Hematopoietic multipotent progenitor cell treated with erythropoietin and hydrocortisone succinate and interleukin-3 and kit ligand, for 6 days (in vitro differentiated cells): ENCODE results near the gene AAK1.
A peak's percentile ranks its signal among the peaks of the same experiment; 100 is the strongest.
"Not testable (repeated sequence)": the region's sequence is repeated elsewhere in the genome, so short reads cannot be mapped to it uniquely, and the experiment has no call there.

Experiments used
- DNase-seq: peaks from one replicate; pipeline ENCODE4 v3.0.0-alpha.2; 2015

AAK1 gene

GRCh38 chr2:69624131-69624530 is 19.4 kb downstream of the AAK1 start:
- peak; percentile 38 for DNase-seq

DNA sequence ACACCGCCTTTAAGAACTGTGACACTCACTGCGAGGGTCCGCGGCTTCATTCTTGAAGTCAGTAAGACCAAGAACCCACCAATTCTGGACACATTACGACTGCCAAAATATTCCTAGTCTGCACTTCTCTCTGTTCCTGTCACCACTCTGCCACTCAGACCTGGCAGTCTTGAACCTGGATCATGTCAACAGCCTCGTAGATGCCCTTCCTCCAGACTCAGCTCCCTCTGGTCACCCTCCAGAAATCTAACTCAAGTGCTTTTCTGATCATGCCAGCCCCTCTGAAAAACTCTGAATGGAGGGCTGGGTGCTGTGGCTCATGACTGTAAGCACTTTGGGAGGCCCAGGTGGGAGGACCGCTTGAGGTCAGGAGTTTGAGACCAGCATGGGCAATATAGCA is 20.3 kb downstream of the AAK1 start:
- no peak for DNase-seq

DNA sequence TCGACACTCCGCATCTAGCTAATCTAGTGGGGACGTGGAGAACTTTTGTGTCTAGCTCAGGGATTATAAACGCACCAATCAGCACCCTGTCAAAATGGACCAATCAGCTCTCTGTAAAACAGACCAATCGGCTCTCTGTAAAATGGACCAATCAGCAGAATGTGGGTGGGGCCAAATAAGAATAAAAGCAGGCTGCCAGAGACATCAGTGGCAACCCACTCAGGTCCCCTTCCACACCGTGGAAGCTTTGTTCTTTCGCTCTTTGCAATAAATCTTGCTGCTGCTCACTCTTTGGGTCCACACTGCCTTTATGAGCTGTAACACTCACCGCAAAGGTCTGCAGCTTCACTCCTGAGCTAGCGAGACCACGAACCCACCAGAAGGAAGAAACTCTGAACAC is 20.7 kb downstream of the AAK1 start:
- not testable (repeated sequence) for DNase-seq

DNA sequence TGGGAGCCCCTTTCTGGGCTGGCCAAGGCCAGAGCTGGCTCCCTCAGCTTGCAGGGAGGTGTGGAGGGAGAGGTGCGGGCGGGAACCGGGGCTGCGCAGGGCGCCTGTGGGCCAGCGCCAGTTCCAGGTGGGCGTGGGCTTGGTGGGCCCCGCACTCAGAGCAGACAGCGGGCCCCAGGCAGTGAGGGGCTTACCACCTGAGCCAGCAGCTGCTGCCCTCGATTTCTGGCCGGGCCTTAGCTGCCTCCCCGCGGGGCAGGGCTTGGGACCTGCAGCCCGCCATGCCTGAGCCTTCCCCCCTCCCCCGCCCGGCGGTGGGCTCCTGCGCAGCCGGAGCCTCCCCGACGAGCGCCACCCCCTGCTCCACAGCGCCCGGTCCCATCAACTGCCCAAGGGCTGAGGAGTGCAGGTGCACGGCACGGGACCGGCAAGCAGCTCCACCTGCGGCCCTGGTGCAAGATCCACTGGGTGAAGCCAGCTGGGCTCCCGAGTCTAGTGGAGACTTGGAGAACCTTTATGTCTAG is 21.5 kb downstream of the AAK1 start:
- DNase-seq = not testable (repeated sequence)

DNA sequence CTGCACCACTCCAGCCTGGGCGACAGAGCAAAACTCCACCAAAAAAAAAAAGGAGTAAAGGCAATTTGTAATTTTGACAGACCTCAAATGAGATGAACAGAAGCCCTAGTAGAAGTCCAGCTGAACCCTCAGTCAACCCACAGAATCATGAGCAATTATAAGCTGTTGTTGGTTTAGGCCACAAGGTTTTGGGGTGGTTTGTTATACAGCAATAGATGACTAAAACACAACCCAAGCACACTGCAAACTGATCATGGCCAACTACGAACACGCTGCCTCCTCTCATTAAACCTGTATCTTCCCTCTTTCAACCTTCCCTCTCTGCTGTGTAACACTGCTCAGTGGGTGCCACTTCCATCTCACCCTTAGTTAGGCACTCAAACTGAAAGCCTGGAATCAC is 22.1 kb downstream of the AAK1 start:
- DNase-seq = no peak

DNA sequence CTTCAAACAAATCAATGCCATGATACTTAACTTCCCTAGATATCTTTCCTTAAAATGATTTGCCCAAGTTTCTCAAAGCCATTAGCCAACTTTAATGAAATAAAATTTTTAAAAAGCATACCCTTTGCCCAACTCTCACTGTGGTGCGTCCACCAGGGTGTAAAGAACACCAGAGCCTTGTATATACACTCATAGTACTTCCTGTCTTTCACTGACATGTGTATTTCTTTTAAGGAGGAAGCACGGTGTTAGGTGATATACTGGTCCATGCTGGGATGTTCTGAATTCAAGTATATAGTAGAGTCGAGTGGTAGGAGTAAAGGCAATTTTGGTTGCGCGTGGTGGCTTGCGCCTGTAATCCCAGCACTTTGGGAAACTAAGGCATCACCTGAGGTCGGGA is 22.7 kb downstream of the AAK1 start:
- DNase-seq = no peak

GRCh38 chr2:69619725-69620124 is 23.8 kb downstream of the AAK1 start:
- DNase-seq = peak; percentile 28

DNA sequence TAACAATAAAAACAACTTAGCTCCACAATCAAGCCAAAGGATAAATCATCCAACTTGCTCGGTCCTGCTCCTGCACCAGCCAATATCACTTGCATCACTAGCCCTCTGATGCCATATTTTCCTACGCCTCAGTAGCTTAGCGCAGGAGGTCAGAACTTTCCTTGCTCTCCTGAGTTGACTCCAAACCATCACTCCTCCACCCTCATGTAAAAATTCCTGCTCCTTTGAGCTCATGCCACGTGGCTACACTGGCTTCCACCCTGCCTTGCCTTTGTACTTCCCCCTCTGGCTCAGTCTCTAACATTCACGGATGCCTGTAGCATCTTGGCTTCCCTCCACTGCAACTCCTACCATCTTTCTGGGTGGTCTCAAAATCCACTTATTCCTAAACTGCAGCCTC is 25.2 kb downstream of the AAK1 start:
- DNase-seq = no peak

- DNase-seq = no peak
Observed at GRCh38 chr2:69617744-69618143, 25.8 kb downstream of the AAK1 start.

GRCh38 chr2:69616755-69617154 is 26.8 kb downstream of the AAK1 start:
- DNase-seq = no peak

DNA sequence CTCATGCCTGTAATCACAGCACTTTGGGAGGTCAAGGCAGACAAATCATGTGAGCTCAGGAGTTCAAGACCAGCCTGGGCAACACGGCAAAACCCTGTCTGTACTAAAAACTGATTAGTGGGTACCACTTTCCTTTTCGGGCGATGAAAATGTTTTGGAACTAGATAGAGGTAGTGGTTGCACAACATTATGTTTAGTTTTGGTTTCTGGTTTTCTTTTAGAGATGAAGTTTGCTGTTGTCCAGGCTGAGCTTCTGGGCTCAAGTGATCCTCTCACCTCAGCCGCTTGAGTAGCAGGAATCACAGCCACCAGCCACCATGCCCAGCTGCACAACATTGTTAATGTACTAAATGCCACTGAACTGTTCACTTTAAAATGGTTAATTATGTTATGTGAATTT is 27.6 kb downstream of the AAK1 start:
- no peak for DNase-seq

DNA sequence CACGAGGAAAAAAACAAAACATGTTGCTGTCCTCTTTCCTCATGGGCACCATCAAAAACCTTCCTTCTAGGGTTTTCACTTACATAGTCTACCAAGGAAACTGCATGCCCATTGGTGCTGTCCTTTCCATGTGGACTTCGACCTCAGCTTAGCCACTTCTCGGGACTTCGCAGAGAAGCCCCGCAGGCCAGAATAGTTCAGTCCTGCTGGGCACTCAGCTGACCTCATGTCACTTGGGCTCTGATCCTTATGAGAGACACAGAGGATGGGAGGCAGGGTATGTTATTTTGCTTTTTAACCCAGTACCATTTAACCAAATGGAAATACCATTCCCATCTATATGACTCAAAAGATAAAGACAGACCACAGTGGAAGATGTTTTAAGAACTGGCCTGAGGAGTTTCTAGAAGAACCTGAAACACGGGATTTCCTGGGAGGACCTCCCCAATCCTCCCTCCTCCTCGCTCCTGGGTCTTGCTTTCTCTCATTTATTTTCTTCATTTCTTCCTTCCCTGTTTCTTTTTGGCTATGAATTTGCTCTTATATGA is 28.4 kb downstream of the AAK1 start:
- DNase-seq = no peak

- no peak for DNase-seq
Observed at GRCh38 chr2:69612707-69613106, 30.8 kb downstream of the AAK1 start.

DNA sequence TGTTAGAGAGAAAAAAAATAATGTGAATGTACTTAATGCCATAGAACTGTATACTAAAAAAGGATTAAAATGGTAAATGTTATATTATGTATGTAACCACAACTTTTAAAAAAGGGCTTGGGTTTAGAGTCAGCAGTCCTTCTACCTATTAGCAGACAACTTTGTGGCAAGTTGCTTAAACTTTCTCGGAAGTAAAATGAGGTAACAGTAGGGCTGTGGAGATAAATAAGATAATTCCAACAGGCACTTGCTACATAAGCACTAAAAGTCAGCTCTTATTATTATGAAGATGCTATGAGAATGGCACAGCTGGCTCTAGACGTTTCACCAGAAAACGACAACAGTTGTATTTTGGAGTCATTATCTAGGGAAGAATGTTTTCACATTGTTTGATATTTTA is 31.3 kb downstream of the AAK1 start:
- peak; percentile 72 for DNase-seq

- peak; percentile 40 for DNase-seq
Observed at GRCh38 chr2:69608109-69608508, 35.4 kb downstream of the AAK1 start.

DNA sequence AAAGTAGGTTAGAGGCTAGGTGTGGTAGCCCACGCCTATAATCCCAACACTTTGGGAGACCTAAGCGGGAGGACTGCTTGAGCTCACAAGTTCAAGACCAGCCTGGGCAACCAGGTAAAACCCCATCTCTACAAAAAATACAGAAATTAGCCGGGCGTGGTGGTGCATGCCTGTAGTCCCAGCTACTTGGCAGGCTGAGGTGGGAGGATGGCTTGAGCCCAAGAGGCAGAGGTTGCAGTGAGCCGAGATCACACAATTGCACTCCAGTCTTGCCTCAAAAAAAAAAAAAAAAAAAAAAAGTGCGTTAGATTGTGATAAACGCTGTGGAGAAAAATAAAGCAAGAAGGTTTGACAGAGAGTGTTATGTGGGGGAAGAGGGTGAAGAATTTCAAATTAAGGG is 36.8 kb downstream of the AAK1 start:
- DNase-seq = not testable (repeated sequence)

- no peak for DNase-seq
Observed at GRCh38 chr2:69605284-69605683, 38.3 kb downstream of the AAK1 start.

GRCh38 chr2:69604836-69605235 is 38.7 kb downstream of the AAK1 start:
- no peak for DNase-seq

- peak; percentile 65 for DNase-seq
Observed at GRCh38 chr2:69604026-69604678, 39.4 kb downstream of the AAK1 start.

GRCh38 chr2:69603146-69603743 is 40.3 kb downstream of the AAK1 start:
- peak; percentile 60 for DNase-seq

- peak; percentile 94 for DNase-seq
Observed at GRCh38 chr2:69601179-69601612, 42.3 kb downstream of the AAK1 start.

- DNase-seq = no peak
Observed at GRCh38 chr2:69600425-69600824, 43.1 kb downstream of the AAK1 start.

GRCh38 chr2:69597843-69598610 is 45.5 kb downstream of the AAK1 start:
- no peak for DNase-seq

- DNase-seq = no peak
Observed at GRCh38 chr2:69597105-69597504, 46.4 kb downstream of the AAK1 start.
